ENCODE data around the gene ABCG8.

Gene ABCG8

GRCh38 chr2:43838560-43839267 is at the start of gene ABCG8, which contains the start of gene ABCG5:
ABCG8 (plus strand) TSS chr2:43838971; CDS start chr2:43839054, 83 bp downstream.
ABCG5 (minus strand) TSS chr2:43838839; CDS start chr2:43838679, 160 bp downstream.
- no peak for DNase-seq

DNA sequence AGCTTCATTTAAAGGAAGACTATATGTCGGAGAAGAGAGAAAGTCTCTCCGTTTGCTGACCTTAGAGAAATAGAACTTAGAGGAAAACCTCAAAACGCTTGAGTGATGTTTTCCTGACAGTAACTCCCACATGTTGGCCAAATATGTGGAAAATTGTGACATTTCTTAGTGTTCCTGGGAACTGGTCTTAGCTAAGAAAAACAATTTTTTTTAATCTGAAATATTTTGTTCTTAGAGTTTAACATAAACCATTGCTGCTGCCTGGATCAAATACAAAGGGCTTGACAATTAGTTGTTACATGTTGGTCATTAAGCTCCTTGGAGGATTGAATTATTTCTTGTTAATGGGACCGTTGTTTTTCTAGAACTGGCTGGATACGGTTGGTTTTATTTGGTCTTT is 48.6 kb upstream of the ABCG8 start:
- DNase-seq, result no peak

DNA sequence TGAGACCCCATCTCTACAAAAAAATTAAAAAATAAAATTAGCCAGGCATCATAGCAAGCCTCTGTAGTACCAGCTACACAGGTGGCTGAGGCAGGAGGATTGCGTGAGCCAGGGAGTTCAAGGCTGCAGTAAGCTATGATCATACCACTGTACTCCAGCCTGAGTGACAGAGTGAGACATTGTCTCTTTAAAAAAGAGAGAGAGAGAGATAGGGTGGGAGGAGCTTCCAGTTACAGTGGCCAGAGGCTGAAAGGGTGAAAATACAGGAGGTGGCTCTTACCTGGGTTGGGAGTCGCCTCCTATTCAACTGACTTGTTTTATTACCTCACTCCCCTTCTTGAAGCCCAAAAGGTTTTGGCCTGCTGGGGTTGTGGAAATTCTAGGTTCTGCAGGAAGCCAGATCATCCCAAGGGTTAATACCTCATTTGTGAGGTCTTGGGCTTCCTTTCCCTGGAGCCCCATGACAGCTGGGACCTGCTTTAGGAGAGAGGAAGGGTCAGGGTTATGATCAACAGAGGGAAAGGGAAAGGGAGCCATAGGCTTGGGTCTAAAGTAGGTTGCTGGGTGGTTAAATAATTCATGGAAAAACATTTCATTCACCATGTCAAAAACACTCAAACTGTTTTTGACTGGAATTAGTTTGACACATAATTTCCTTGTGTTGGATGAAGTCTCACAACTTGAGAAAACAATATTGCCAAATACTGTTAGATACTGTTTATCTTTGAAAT is 47.6 kb upstream of the ABCG8 start:
- DNase-seq, result no peak

DNA sequence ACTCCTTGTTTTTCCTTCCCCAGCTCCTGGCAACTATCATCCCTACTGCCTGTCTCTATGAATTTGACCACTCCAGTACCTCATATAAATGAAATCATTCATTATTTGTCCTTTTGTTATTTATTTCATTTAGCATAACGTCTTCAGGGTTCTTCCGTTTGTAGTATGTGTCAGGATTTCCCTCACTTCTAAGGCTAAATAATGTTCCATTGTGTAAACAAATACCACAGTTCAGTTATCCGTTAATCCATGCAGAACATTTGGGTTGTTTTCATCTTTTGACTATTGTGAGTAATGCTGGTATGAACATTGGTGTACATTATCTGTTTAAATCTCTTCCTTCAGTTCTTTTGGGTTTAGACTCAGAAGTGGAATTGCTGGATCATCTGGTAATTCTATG is 46.1 kb upstream of the ABCG8 start:
- no peak for DNase-seq

GRCh38 chr2:43794956-43795355 is 43.8 kb upstream of the ABCG8 start:
- DNase-seq, result no peak

DNA sequence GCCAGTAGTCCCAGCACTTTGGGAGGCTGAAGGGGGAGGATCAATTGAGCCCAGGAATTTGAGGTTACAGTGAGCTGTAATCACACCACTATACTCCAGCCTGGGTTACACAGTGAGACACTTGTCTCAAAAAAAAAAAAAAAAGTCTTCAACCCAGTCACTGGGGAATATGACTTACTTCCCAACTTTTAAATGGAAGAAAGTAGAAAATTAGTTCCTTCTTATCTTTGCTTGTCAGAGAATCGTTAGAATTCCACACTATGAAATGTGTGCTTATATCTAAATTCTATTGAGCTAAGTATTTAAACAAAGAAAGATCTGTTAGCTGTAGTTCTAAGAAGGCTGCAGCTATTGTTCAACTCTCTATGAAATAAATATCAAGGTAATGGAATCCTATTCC is 42.6 kb upstream of the ABCG8 start:
- no peak for DNase-seq

DNA sequence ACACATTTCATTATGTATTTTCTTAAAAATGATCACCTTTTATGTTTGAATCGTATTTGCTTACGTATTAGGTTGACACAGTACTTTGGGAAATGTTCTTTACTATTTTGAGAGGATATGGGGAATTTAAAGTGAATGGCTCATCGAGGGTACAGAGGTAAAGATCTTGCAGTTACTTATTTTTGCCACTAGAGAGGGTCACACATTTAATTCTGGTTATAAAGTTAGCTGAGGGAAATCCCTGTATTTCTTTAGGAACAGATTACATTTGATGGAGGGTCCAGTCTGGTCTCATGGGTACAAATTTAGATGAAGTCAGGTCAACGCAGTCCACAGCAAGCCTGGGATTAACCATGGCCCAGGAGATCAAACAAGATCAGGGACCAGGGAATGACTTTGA is 40.5 kb upstream of the ABCG8 start:
- DNase-seq, result no peak

DNA sequence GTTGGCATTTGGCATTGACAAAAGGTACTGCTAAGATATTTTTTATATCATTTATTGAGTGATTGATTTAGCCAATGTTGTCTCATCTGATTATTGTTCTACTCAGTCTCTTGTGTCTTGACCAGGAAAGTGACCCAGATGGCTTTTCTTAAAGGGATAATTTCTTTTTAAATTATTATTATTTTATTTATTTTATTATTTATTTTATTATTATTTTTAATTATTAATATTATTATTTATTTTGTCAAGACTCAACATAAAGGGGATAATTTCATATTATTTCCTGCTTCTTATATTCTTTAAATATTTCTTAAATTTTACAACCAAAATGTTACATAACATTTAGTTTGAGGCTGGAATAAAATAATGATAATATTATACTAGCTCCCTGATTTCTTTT is 37.9 kb upstream of the ABCG8 start:
- DNase-seq, result no peak

- DNase-seq, result no peak
These were observed 36.6 kb upstream of the ABCG8 start for GRCh38 chr2:43802135-43802534.

DNA sequence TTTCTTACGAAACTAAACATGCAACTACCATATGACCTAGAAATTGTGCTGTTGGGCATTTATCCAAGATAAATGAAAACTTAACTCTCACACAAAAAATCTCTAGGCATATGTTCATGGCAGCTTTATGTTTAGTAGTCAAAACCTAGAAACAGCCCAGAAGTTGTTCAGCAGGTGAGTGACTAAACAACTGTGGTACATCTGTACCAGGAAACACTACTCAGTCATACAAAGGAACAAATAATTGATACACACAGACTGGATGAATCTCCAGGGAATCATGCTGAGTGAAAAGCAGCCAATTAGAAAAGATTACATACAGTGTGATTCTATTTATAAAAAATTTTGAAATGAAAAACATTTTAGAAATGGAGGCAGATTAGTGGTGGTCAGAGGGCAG is 35.7 kb upstream of the ABCG8 start:
- DNase-seq, result no peak

- no peak for DNase-seq
These were observed 32.1 kb upstream of the ABCG8 start for GRCh38 chr2:43806719-43807031.

GRCh38 chr2:43810452-43810851 is 28.3 kb upstream of the ABCG8 start:
- DNase-seq, result no peak

GRCh38 chr2:43810888-43811287 is 27.9 kb upstream of the ABCG8 start:
- no peak for DNase-seq

DNA sequence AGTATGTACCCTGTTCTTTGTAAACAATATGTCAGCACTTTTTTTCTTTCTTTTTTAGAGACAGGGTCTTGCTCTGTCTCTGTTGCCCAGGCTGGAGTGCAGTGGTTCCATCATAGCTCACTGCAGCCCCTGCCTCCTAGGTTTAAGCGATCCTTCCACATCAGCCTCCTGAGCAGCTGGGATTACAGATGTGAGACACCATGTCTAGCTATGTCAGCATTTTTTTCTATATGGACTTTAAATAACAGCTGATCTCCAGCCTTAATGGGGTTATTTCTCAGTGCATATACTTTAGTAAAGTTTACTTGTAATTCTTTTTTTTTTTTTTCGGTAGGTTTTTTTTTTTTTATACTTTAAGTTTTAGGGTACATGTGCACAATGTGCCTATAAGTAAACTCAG is 26.8 kb upstream of the ABCG8 start:
- no peak for DNase-seq

DNA sequence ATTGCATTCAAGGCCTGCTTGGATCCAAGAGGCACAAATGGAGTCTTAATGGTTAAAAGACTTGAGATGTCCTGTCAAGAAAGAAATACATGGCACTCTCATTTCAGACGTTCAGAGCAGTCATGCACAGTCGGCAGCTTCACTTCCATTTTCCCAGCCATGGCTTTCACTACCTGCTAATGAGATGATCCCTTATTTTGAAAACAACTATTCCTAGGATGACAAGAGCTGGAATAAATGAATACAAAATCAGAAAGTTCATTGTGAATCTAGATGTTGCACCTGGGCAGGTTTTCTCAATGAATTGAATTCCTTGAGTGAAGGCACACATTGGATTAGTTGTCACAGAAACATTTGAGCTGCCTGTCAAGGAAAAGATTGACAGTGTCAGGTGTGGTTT is 25.8 kb upstream of the ABCG8 start:
- no peak for DNase-seq

- no peak for DNase-seq
These were observed 24.1 kb upstream of the ABCG8 start for GRCh38 chr2:43814711-43815110.

DNA sequence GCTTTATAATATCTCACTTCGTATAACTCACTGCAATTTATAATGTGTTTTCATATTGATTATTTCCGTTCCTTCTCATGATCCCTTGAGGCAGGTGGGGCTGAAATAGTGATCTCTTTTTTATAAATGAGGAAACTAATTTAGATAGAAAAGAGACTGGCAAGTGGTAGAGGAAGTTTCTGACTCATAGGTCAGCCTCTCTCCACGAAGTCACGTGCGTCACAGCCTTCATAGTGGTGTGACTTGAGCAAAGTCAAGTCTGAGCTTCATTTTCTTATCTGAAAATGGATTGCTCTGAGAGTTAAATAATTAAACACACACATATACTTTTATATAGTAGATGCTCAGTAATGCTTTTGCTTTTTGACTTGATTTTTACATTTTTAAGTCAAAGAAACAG is 20.0 kb upstream of the ABCG8 start:
- no peak for DNase-seq

- no peak for DNase-seq
These were observed 19.1 kb upstream of the ABCG8 start for GRCh38 chr2:43819491-43820163.

DNA sequence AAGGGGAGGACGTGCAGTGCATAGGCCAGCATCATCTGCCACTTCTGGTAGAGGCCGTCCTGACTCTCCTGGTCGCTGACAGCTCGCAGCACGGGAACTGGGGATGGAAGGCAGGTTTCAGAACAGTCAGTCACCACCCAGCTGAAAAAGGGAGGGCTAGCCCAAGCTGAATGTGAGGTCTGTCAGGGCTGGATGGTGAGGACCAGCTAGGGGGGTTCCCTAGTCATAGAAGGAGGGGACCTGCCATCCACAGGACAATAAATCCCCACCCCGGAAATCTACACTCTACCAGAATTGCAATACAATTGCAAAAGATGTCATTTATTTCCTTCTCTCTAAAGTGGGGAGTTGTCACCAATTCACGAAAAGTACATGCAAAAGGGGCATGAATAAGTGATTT is 15.9 kb upstream of the ABCG8 start:
- DNase-seq, result no peak

- DNase-seq, result no peak
These were observed 15.0 kb upstream of the ABCG8 start for GRCh38 chr2:43823751-43824150.

DNA sequence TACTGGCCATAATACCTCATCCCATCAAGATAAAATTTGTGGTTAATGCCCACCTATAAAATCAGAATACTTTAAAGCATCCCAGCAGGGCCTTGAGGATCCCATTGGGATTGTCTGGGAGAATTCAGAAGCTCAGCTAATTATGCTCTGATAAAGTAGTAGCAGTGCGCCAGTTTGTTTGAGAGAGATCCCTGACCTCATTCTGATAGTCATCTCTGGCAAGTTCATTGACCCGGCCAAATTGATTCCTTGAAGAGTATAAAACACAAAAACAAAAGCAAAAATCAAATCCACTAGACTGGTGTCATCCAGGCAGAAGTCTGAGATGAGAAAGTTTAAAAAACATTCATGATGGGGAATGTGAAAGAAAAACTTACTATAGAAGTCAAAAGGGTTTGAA is 14.3 kb upstream of the ABCG8 start:
- DNase-seq, result no peak

DNA sequence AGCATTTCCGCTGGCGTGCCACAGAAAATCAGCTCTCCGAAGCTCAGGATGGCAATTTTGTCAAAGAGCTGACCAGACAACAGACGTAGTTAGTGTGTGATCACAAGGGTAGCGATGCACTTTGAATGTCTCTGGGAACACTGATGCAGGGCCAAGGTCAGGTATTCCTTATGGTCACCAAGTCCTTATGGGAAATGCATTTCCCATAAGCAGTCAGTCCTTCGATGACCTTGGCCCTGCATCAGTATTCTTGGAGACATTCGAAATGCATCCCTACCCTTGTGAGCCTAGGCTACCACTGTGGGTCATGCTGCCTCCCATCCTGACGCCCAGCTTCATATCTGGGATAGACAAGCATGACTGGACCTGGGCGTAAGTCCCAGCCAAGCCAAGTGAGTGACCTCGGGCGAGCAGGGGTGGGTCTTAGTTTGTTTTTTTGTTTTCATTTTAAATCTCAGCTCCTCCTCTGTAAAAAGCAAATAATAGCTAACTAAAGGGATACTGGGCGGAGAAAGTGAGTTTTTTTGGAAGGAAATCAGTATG is 13.7 kb upstream of the ABCG8 start:
- DNase-seq, result no peak

DNA sequence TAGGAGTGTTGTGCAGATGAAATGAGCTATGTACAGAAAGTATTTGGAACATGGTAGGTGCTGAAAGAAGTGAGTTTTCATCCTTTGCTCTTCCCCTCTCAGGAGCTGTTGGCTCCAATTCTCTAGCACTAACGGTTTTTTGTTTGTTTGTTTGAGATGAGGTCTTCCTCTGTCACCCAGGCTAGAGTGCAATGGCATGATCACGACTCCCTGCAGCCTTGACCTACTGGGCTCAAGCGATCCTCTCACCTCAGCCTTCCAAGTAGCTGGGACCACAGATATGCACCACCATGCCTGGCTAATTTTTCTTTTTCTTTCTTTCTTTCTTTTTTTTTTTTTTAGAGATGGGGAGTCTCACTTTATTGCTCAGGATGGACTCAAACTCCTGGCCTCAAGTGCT is 12.9 kb upstream of the ABCG8 start:
- DNase-seq, result no peak
